GM18502 (cell line): ENCODE data around the gene TAP1.

Experiments used
- ATAC-seq: cut with Tn5 transposase; IDR thresholded peaks from one replicate; pipeline ENCODE4 v1.9.1; 2021; ENCODE audit warnings: mild to moderate bottlenecking; ENCODE audit not compliant: unreplicated experiment, poor library complexity

TAP1 gene

DNA sequence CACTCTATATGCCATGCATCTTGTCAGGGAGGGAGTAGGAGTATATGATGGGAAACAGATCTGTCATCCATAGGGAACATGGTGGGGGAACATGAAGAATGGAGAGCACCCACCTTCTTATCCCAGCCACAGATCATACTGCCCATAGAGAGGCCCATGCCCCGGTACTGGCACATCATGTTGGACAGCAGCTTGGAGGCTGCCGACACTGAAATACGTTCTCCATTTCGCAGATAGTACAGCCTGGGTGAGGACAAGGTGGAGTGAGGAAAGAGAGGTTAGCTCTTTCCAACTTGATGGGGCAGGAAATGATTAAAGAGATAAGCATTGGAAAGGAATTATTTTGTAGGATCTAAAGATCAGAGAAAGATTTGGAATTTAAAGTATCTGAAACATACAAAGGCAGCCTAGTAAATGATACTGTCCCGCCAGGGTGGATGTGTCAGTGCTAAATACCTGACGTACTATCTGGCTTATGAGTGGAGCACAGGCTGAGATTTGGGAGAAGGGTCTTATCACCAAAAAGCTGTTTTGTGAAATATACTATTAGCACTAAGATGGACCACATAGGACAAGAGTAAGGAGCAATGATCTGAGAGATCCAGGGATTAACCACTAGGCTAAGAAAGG lies 11.4 kb downstream of the TAP1 start:
- ATAC-seq = no peak

GRCh38 chr6:32840604-32841246 lies 12.8 kb downstream of the TAP1 start:
- no peak for ATAC-seq

DNA sequence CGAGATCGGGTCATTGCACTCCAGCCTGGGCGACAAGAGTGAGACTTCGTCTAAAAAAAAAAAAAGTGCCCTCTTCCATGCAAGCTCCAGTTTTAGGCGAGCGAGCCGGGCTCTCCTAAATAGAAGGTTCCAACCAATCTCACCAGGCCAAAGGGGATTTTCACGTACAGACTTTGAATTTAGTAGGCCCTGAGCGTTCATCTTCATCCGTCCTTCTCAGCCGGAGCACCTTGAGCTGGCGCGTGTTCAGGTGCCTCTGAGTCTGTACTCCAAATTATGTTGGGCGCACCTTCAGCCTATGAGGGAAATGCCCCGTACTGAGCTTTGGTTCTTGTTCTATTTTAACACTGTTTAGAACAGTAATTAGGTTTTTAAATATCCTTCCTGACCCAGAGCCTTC lies 14.1 kb downstream of the TAP1 start:
- no peak for ATAC-seq

- peak; percentile 71 for ATAC-seq
Observed at GRCh38 chr6:32838114-32838958, 15.2 kb downstream of the TAP1 start, which contains the start of gene TAP2. Gene TAP2, minus strand, starts transcription at chr6:32838739. Its CDS starts 506 bp downstream, at chr6:32838233.

DNA sequence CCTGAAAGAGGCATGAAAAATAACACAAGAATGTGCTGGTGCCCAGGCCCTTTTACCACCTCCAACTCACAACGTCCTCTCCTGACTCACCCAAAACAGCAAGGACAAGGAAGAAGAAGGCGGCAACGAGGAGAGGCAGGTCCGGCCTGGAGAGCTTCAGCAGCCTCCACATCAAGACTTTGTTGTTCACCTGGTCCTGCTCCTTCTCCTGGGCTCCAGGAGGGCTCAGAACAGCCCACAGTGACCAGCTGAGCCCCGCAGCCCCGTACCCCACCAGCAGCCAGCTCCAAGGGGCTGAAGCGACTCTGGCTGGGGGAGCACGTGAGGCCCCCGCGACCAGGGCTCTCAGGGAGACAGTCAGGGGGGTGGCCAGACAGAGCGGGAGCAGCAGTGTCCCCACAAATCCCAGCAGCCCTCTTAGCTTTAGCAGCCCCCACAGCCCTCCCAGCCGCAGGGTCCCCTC lies 15.8 kb downstream of the TAP1 start:
- no peak for ATAC-seq

- ATAC-seq = no peak
Observed at GRCh38 chr6:32836873-32837272, 16.6 kb downstream of the TAP1 start.

DNA sequence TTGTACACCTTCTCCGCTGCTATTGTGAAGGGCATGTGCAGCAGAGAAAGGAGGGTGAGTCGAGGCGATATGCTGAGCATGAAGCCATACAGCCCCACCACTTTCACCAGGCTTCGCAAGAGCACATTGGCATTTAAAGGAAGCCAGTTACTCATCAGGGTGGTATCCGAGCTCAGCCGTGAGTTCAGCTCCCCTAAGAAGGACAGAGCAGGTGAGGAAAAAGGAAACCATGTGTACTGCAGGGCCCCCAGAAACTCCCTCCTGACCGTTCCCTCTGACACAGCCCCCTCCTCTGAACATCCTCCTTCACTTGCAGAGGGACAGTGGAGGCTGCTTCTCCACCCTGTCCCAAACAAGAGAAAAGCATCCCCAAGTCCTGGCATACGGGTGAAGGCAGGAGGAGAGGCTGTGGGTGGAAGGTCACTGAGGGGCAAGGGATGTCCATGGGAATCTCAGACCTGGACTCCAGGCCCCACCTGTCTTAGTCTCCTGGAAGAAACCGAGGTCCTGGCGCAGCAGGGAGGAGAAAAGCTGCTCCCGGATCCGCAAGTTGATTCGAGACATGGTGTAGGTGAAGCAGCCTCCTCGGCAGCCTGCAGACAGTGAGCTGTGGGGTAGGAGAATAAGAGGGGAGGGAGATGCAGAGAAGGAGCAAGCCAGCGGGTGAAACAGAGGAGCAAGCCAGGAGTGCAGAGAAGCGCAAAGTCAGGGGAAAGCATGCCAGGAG lies 18.2 kb downstream of the TAP1 start:
- no peak for ATAC-seq

DNA sequence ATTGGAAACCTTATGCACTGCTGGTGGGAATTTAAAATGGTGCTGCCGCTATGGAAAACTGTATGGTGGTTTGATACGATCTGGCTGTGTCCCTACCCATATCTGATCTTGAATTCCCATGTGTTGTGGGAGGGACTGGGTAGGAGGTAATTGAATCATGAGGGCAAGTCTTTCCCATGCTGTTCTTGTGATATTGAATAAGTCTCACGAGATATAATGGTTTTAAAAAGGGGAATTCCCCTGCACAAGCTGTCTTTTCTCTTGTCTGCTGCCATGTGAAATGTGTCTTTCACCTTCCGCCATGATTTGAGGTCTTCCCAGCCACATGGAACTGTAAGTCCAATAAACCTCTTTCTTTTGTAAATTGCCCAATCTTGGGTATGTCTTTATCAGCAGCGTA lies 19.8 kb downstream of the TAP1 start:
- ATAC-seq = no peak

DNA sequence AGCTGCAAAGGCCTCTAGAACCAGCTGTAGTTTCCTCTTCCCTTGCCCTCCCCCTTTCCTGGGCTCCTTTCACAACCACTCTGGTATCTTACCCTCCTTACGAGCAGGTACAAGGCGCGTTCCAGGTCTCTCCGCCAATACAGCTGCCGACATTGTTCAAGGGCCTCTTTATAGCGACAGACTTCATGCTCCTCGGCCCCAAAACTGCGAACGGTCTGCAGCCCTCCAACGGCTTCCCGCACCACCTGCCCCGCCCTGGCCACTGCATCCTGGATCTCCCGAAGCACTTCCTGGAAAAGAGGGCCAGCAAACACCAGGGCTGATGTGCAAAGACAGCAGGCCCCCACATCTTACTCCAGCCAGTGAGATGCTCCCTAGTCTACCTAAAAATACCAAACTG lies 21.0 kb downstream of the TAP1 start:
- ATAC-seq = no peak

GRCh38 chr6:32830936-32831335 lies 22.6 kb downstream of the TAP1 start:
- ATAC-seq = no peak

DNA sequence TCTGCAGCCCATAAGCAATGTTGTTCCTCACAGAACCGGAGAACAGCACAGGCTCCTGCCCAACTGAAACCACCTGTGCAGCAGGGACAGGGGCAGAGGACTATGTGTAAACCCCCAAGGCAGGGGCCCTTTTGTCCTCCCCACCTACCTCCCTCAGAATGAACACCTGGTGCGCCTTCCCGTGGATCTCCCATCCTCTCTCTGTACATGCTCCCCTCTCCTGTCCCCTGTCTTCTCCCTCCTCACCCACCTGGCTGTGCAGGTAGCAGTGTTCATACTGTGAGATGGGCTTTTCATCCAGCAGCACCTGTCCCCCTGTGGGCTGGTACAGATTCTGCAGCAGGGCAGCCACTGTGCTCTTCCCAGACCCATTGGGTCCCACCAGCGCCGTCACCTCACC lies 23.5 kb downstream of the TAP1 start:
- no peak for ATAC-seq

- no peak for ATAC-seq
Observed at GRCh38 chr6:32829495-32829894, 24.0 kb downstream of the TAP1 start.

GRCh38 chr6:32827025-32827424 lies 26.5 kb downstream of the TAP1 start:
- ATAC-seq = no peak

DNA sequence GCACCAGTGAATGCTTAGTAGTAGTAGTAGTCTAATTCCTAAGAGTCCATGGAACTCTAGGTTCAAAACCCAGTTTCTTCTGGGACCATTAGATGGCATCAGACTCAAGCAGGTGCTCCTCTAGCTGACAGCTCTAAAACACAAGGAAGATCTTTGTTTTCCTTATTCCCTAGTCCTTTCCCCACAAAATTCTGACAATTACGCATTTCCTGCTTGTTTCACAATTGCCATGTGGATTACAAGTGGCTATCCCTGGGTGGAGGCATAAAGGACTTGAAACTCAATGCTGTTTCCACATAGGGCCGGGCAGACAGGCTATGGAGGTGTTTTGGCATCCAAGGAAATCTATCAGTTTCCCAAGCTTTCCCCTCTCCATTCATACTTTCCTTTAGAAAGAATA lies 27.5 kb downstream of the TAP1 start:
- ATAC-seq = no peak

GRCh38 chr6:32819729-32820128 lies 33.8 kb downstream of the TAP1 start:
- ATAC-seq = no peak

DNA sequence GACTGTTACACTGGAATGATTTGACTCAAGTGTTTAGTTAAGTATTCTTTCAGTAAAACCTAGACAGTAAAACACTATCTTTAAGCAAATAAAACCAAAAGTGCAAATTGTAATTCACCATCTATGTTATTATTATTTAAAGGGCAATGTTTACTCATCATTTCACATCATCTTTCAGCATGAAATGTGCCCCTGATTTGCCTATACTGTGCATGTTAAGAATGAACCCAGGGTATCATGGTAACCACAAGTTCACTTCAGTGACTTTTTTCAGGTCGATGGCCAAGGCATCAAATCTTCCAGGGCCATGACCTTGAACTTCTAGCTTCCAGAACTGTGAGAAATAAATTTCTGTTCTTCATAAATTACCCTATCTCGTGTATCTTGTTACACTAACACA lies 34.6 kb downstream of the TAP1 start:
- no peak for ATAC-seq

GRCh38 chr6:32816746-32817204 lies 36.7 kb downstream of the TAP1 start, which contains the start of gene HLA-DOB:
Gene HLA-DOB, minus strand, starts transcription at chr6:32817002. Its CDS starts 51 bp downstream, at chr6:32816951.
- peak; percentile 59 for ATAC-seq

DNA sequence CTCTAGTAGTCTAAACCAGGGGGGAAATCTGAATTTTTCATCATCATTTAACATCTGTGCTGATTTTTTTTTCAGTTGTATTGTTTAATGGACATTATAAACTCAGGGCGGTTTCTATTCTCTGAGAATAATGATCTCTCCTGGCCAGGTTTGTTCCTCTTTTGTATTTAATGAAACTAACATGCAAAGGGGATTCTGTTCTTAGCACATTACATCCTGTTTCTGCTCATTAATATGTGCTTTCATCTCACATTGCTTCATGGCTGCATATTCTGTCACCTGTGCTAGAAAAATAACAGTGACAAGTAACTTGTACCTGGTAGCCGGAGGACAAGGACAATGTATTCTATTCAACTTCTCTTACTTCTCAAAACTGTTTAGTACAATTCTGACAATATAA lies 37.5 kb downstream of the TAP1 start:
- ATAC-seq = peak; percentile 66

DNA sequence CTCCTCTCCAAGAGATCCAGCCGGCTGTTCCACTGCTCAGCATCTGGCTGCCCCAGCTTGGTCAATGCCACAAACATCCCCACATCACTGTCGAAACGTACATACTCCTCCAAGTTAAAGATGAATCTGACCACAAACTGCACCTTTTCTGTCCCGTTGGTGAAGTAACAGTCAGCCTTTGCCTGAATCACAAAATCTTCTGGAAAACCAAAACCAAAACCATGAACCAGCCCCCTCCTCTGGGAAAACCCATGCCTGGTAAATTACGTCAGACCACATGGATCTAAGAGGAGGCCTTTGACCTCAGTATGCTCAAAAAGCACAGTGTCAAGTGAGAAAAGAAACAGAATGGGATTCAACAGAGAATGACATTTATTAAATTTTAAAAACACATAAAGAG lies 38.4 kb downstream of the TAP1 start:
- no peak for ATAC-seq

DNA sequence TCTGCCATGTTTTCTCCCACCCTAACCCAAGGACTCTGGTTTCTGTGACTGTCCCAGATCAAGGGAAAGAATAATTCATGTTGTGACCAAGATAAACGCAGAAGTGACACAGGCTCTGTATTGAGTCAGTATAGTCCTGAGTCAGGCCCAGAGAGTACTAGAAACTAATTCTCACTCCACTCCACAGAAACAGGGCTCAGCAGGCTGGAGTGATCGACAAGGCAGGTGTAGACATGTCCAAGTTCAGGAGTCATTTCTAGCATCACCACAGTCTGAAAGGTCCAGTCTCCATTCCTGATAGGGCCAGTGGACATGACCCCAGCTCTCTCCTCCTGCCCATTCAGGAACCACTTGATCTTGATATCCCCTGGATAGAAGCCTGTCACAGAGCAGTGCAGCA lies 39.4 kb downstream of the TAP1 start:
- no peak for ATAC-seq
